K562 (cell line): ENCODE results near the gene CCAR1. TPM values are rescaled to one million over a fixed set of nuclear protein-coding genes. Genes with fewer than 3 reads are reported as not detected.
A peak's percentile ranks its signal among the peaks of the same experiment; 100 is the strongest.

Experiments
- ATAC-seq: fragments of 200-7000 bp; cut with Tn5 transposase; 3 replicates; pipeline ENCODE4 v1.9.1; 2020; ENCODE audit warnings: moderate library complexity
- BruUV-seq: library from RNA; stranded (reverse); fragments of 400-500 nt; replicated peaks from 2 replicates; lab custom pipeline; 2021; lab: Mats Ljungman, UMichigan
- CTCF ChIA-PET: fragments of 300-600 bp; formaldehyde crosslinking; extraction: SDS; loops from one replicate; lab custom pipeline; 2021; ENCODE audit warnings: low intra/inter-chr PET ratio; lab: Yijun Ruan, JAX
- POLR2A ChIA-PET: fragments of 300-600, 350-650 bp; sonication (Branson Sonifier 250); formaldehyde crosslinking; extraction: SDS; loops from one replicate; lab custom pipeline; 2021; ENCODE audit warnings: antibody characterized with exemption, inconsistent platforms; lab: Yijun Ruan, JAX
- DNase-seq, 4 experiments: peaks; one replicate each; pipeline versions ENCODE4 v3.0.0 to v3.0.0-alpha.2; 2011 to 2018; ENCODE audit warnings: low spot score in 3 of 4, mixed read lengths in 3 of 4; ENCODE audit errors: extremely low read depth in 1 of 4
- FAIRE-seq: peaks from 2 replicates; lab custom pipeline; 2011; peaks lifted over from hg19 to GRCh38; lab: Jason Lieb, UNC
- H2AFZ ChIP-seq: 2 replicates; pipeline ENCODE4 v1.6.0; 2011; ENCODE audit warnings: low read depth, low read length, control low read depth, inconsistent platforms
- H3K27ac ChIP-seq: fragments of 200-600 bp; 3 replicates; pipeline ENCODE4 v1.8.0; 2011; ENCODE audit warnings: low read depth, mild to moderate bottlenecking, control low read depth, inconsistent platforms, low read length, moderate library complexity, mixed read lengths; ENCODE audit errors: extremely low read depth
- H3K27me3 ChIP-seq, 2 experiments: fragments of 300-600 bp in 1 of 2; 2 replicates in 1 of 2; 3 replicates in 1 of 2; pipeline versions ENCODE4 v1.6.0 to v1.8.0; 2011; ENCODE audit warnings: inconsistent platforms in 2 of 2, low read length in 2 of 2, mild to moderate bottlenecking in 1 of 2, mixed read lengths in 1 of 2, moderate library complexity in 1 of 2; ENCODE audit not compliant: control insufficient read depth in 2 of 2, insufficient read depth in 2 of 2
- H3K36me3 ChIP-seq: fragments of 300-600 bp; 3 replicates; pipeline ENCODE4 v1.8.0; 2011; ENCODE audit warnings: mild to moderate bottlenecking, low read length, inconsistent platforms; ENCODE audit not compliant: control insufficient read depth, insufficient read depth
- H3K4me1 ChIP-seq, 2 experiments: fragments of 200-600 bp in 1 of 2; replicated peaks in 1 of 2; 2 replicates in 1 of 2; 3 replicates in 1 of 2; pipeline versions ENCODE4 v1.5.1 to v1.8.0; 2011; ENCODE audit warnings: inconsistent platforms in 2 of 2, low read length in 2 of 2, mild to moderate bottlenecking in 1 of 2, mixed read lengths in 1 of 2, moderate library complexity in 1 of 2; ENCODE audit not compliant: control insufficient read depth in 2 of 2, insufficient read depth in 2 of 2
- H3K4me2 ChIP-seq: 2 replicates; pipeline ENCODE4 v1.6.1; 2011; ENCODE audit warnings: low read length, control low read depth, inconsistent platforms, mixed read lengths; ENCODE audit not compliant: insufficient read depth
- H3K4me3 ChIP-seq: fragments of 200-600 bp; sonication (generic), shearing (Covaris generic); 2 replicates; pipeline ENCODE4 v1.5.1; 2016; ENCODE audit warnings: control low read depth, inconsistent platforms
- H3K79me2 ChIP-seq: fragments of 200-600 bp; 3 replicates; pipeline ENCODE4 v1.8.0; 2011; ENCODE audit warnings: low read length, inconsistent platforms; ENCODE audit not compliant: control insufficient read depth, insufficient read depth
- H3K9ac ChIP-seq, 2 experiments: 2 replicates each; pipeline versions ENCODE4 v1.6.0 to v1.6.1; 2011; ENCODE audit warnings: low read depth in 2 of 2, low read length in 2 of 2, control low read depth in 1 of 2, inconsistent platforms in 1 of 2, mild to moderate bottlenecking in 1 of 2, mixed read lengths in 1 of 2; ENCODE audit not compliant: insufficient read depth in 1 of 2
- H3K9me1 ChIP-seq: one replicate; pipeline ENCODE4 v1.6.0; 2011; ENCODE audit warnings: inconsistent platforms, mild to moderate bottlenecking, low read length, moderate library complexity; ENCODE audit not compliant: control insufficient read depth, insufficient read depth
- H3K9me3 ChIP-seq: replicated peaks from 2 replicates; pipeline ENCODE4 v1.5.1; 2011; ENCODE audit warnings: low read depth, low read length, inconsistent platforms; ENCODE audit not compliant: control insufficient read depth, insufficient read depth
- H4K20me1 ChIP-seq: replicated peaks from 2 replicates; pipeline ENCODE4 v1.6.1; 2011; ENCODE audit warnings: low read length, inconsistent platforms, mixed read lengths; ENCODE audit not compliant: control insufficient read depth, insufficient read depth
- CEBPB ChIP-seq: fragments of 450-650 bp; IDR thresholded peaks from 2 replicates; pipeline ENCODE4 v1.6.1; 2016; ENCODE audit warnings: missing genetic modification characterization, missing compliant biosample characterization
- DACH1 ChIP-seq: fragments of 450-650 bp; IDR thresholded peaks from 2 replicates; pipeline ENCODE4 v1.6.1; 2018; ENCODE audit not compliant: partially characterized antibody
- E2F6 ChIP-seq, 2 experiments: IDR thresholded peaks; 2 replicates each; pipeline ENCODE4 v1.6.1; 2011; ENCODE audit warnings: borderline replicate concordance in 1 of 2, control low read depth in 1 of 2, low read depth in 1 of 2, low read length in 1 of 2, mild to moderate bottlenecking in 1 of 2, mixed read lengths in 1 of 2, moderate library complexity in 1 of 2; ENCODE audit not compliant: insufficient read depth in 1 of 2, insufficient read length in 1 of 2, poor library complexity in 1 of 2, severe bottlenecking in 1 of 2; ENCODE audit errors: extremely low read depth in 1 of 2
- GTF2F1 ChIP-seq: IDR thresholded peaks from 2 replicates; pipeline ENCODE4 v1.6.1; 2011; ENCODE audit warnings: low read depth, low read length, improper control_type of control experiment
- HSF4 ChIP-seq: fragments of 250-450 bp; sonication (Bioruptor Pico); IDR thresholded peaks from 2 replicates; pipeline ENCODE4 v2.1.2; 2022; ENCODE audit warnings: mild to moderate bottlenecking, moderate library complexity, borderline replicate concordance
- ID3 ChIP-seq, 2 experiments: fragments of 250-450 bp in 1 of 2; fragments of 450-650 bp in 1 of 2; sonication (Bioruptor Pico) in 1 of 2; IDR thresholded peaks; 2 replicates each; pipeline versions ENCODE4 v1.6.1 to v1.8.0; 2016 to 2021; ENCODE audit warnings: mild to moderate bottlenecking in 2 of 2, moderate library complexity in 2 of 2, missing compliant biosample characterization in 1 of 2, missing genetic modification characterization in 1 of 2
- LEF1 ChIP-seq: fragments of 450-650 bp; IDR thresholded peaks from 2 replicates; pipeline ENCODE4 v1.6.1; 2016; ENCODE audit warnings: mild to moderate bottlenecking
- MYBL2 ChIP-seq, 2 experiments: fragments of 450-650 bp in 1 of 2; sonication (generic) in 1 of 2; formaldehyde crosslinking in 1 of 2; IDR thresholded peaks; 2 replicates each; pipeline versions ENCODE4 v1.6.1 to v1.8.1; 2017 to 2022; ENCODE audit warnings: borderline replicate concordance in 1 of 2, inconsistent platforms in 1 of 2, low read depth in 1 of 2, mild to moderate bottlenecking in 1 of 2, missing genetic modification reagents in 1 of 2, moderate library complexity in 1 of 2
- NEUROD1 ChIP-seq: fragments of 150-350 bp; IDR thresholded peaks from 2 replicates; pipeline ENCODE4 v1.6.1; 2014; ENCODE audit warnings: borderline replicate concordance, low read length, low read depth; ENCODE audit not compliant: partially characterized antibody
- NR1H2 ChIP-seq: sonication (generic); formaldehyde crosslinking; IDR thresholded peaks from 2 replicates; pipeline ENCODE4 v1.4.0; 2020; ENCODE audit warnings: mild to moderate bottlenecking, missing genetic modification reagents
- POLR3G ChIP-seq: IDR thresholded peaks from 2 replicates; pipeline ENCODE4 v1.6.1; 2011; ENCODE audit not compliant: insufficient read length, insufficient replicate concordance; ENCODE audit errors: extremely low read depth
- PRPF4 ChIP-seq: fragments of 200-400 bp; formaldehyde crosslinking; IDR thresholded peaks from one replicate; pipeline ENCODE4 v1.6.1; 2017; ENCODE audit warnings: low read length, low read depth, mild to moderate bottlenecking; ENCODE audit not compliant: insufficient read depth, poor library complexity, severe bottlenecking
- RBM25 ChIP-seq: fragments of 200-400 bp; formaldehyde crosslinking; IDR thresholded peaks from 2 replicates; pipeline ENCODE4 v1.6.1; 2018; ENCODE audit warnings: low read length, low read depth, moderate library complexity; ENCODE audit not compliant: severe bottlenecking
- TSC22D4 ChIP-seq: fragments of 450-650 bp; IDR thresholded peaks from 2 replicates; pipeline ENCODE4 v1.6.1; 2016; ENCODE audit warnings: missing genetic modification characterization, missing biosample characterization, control low read depth
- ZBTB49 ChIP-seq: sonication (generic); formaldehyde crosslinking; IDR thresholded peaks from 2 replicates; pipeline ENCODE4 v1.8.0; 2022; ENCODE audit warnings: missing genetic modification reagents, mild to moderate bottlenecking, borderline replicate concordance
- ZNF121 ChIP-seq: sonication (generic); formaldehyde crosslinking; conservative IDR thresholded peaks from 2 replicates; pipeline ENCODE4 v1.8.0; 2022; ENCODE audit warnings: missing genetic modification reagents
- WGBS: fragments of 100-300 bp; shearing (Covaris generic); methylation state at CpG from one replicate; pipeline ENCODE4 v1.1.6; 2016; ENCODE audit warnings: low coverage, mixed read lengths; ENCODE audit not compliant: insufficient coverage; ENCODE audit errors: missing lambda C conversion rate; 5-methylcytosine and 5-hydroxymethylcytosine counted together
- in situ Hi-C: fragments of 300-500 bp; cut with MboI; formaldehyde crosslinking; loops from 4 replicates; pipeline ENCODE4 v1.15.0; 2018; ENCODE audit warnings: inconsistent platforms, mixed read lengths
- intact Hi-C: fragments of 100-400 bp; cut with micrococcal nuclease; formaldehyde crosslinking; loops from 2 replicates; pipeline ENCODE4 v1.14.2; 2022
- polyA plus RNA-seq, 8 experiments: library from polyadenylated mRNA; depleted of rRNA in 4 of 8; stranded (reverse) in 5 of 8; unstranded in 3 of 8; fragments of >200 nt; fragmentation: Nextera tagmentation in 2 of 8; fragmentation: Illumina TruSeq in 1 of 8; extraction: Ambion mirVana in 2 of 8; extraction: Trizol in 1 of 8; gene quantifications; 2 replicates each; pipeline versions ENCODE4 v1.2.1 to v1.2.3, GENCODE V29; 2011 to 2014; ENCODE audit warnings: inconsistent platforms in 1 of 8, missing spikeins in 1 of 8
- total RNA-seq, 7 experiments: library from RNA; depleted of rRNA in 6 of 7; stranded (reverse); fragments of >200 nt in 6 of 7; fragmentation: Illumina TruSeq in 2 of 7; extraction: Trizol in 2 of 7; gene quantifications; 2 replicates each; pipeline versions ENCODE4 v1.2.1 to v1.2.3, GENCODE V29; 2011 to 2021; ENCODE audit warnings: low replicate concordance in 1 of 7

Gene CCAR1
- total and polyA plus RNA-seq, 9 of the 15 experiments (the other 6 are each of a cell fraction or from before 2014, with no cell fraction given) = 44.8 to 173 (median 111) TPM

- Histone ChIP-seq H3K9me1 (no peaks in the 10 kb centered on the region), H3K9me3 (no peaks in the 10 kb centered on the region), H3K4me2 (no peak overlapping the region), H3K9ac (no peak overlapping the region), H3K27ac (no peak overlapping the region), H3K4me3 (no peak overlapping the region), H3K36me3 (no peaks in the 10 kb centered on the region), H2AFZ (no peak overlapping the region), H3K27me3 (no peaks in the 10 kb centered on the region)
- ATAC-seq (no peak), DNase-seq (no peak), FAIRE-seq (no peak)
- BruUV-seq = no TSS peak
- ChIA-PET POLR2A (interaction anchor here (0.6 to 2.1 kb wide), 2 partner anchors 9 to 190 kb away, joined by 4 to 8 read pairs; no protein-coding TSS in a partner anchor), CTCF (no interaction called here)
- WGBS = 23% methylated on average over 1 of the region's 1 CpG
- in situ Hi-C loops = no loop called here
- TF ChIP-seq CEBPB (tag) = no peak
- TF ChIP-seq RBM25 = peak; percentile 51
- no peak for TF ChIP-seq TSC22D4 (tag)
- TF ChIP-seq NR1H2 = no peak
- peak; percentile 84 for TF ChIP-seq ZNF121
- TF ChIP-seq ZBTB49 = no peak
- no peak for TF ChIP-seq LEF1
- TF ChIP-seq MYBL2 (IDR thresholded peaks at IDR 0.05; ENCODE audit: low read depth) = no peak
- no peak for TF ChIP-seq MYBL2 (CRISPR knock-in tag; IDR thresholded peaks at IDR 0.05; ENCODE audit: borderline replicate concordance)
- TF ChIP-seq DACH1 = no peak
- no peak for TF ChIP-seq PRPF4
- no peak for TF ChIP-seq E2F6 (IDR thresholded peaks at IDR 0.05; ENCODE audit: borderline replicate concordance in 1 of 2, extremely low read depth in 1 of 2, insufficient read depth in 1 of 2, insufficient read length in 1 of 2, low read depth in 1 of 2, low read length in 1 of 2, poor library complexity in 1 of 2, severe bottlenecking in 1 of 2)
- no peak for TF ChIP-seq NEUROD1
- no peak for TF ChIP-seq POLR3G
- no peak for TF ChIP-seq GTF2F1
- TF ChIP-seq ID3 (CRISPR knock-in tag; IDR thresholded peaks at IDR 0.05) = no peak
- TF ChIP-seq ID3 (tag; IDR thresholded peaks at IDR 0.05) = no peak
- TF ChIP-seq HSF4 (CRISPR knock-in tag) = no peak
- TF ChIP-seq, all 486 proteins: peak for 2
- no peaks in the 10 kb centered on the region for H4K20me1 ChIP-seq
- H3K4me1 ChIP-seq = no peaks in the 10 kb centered on the region
- H3K79me2 ChIP-seq = no peaks in the 10 kb centered on the region
- intact Hi-C loops = no loop called here
These were observed 15.5 kb upstream of the CCAR1 start for GRCh38 chr10:68705548-68705947.
